HL-60 (cell line): ENCODE measurements around the gene MTMR4.

Source experiments
- DNase-seq, 2 experiments: peaks; one replicate each; pipeline ENCODE4 v3.0.0-alpha.2; 2010 to 2020; ENCODE audit warnings: low read depth in 1 of 2, low spot score in 1 of 2
- H3K27ac ChIP-seq: fragments of 250-450 bp; sonication (Bioruptor Pico); replicated peaks from 2 replicates; pipeline ENCODE4 v1.5.1; 2020; ENCODE audit warnings: mild to moderate bottlenecking, moderate library complexity
- H3K27me3 ChIP-seq: fragments of 250-450 bp; sonication (Bioruptor Pico); 2 replicates; pipeline ENCODE4 v1.5.1; 2021; ENCODE audit warnings: mild to moderate bottlenecking, moderate library complexity; ENCODE audit not compliant: insufficient read depth, poor library complexity, severe bottlenecking
- H3K4me3 ChIP-seq: replicated peaks from 2 replicates; pipeline ENCODE4 v1.5.1; 2011; ENCODE audit warnings: mild to moderate bottlenecking, control low read depth, low read length; ENCODE audit not compliant: insufficient read depth
- CTCF ChIP-seq: IDR thresholded peaks from one replicate; pipeline ENCODE4 v1.5.1; 2011; ENCODE audit warnings: low read length, control low read depth, inconsistent platforms; ENCODE audit not compliant: insufficient read depth
- GABPA ChIP-seq: IDR thresholded peaks from 2 replicates; pipeline ENCODE4 v1.6.1; 2012; ENCODE audit warnings: low read depth
- POLR2AphosphoS5 ChIP-seq: IDR thresholded peaks from 2 replicates; pipeline ENCODE4 v1.6.1; 2012; ENCODE audit warnings: low read depth
- REST ChIP-seq: IDR thresholded peaks from 2 replicates; pipeline ENCODE4 v1.6.1; 2012; ENCODE audit warnings: low read depth; ENCODE audit not compliant: insufficient replicate concordance
- SPI1 ChIP-seq: IDR thresholded peaks from 2 replicates; pipeline ENCODE4 v1.6.1; 2012; ENCODE audit warnings: low read depth, mild to moderate bottlenecking, borderline replicate concordance

Gene MTMR4

GRCh38 chr17:58529275-58529674 lies 14.8 kb upstream of the MTMR4 start:
- Histone ChIP-seq H3K27ac (no peak overlapping the region), H3K27me3 (peaks cover 21% of the 10 kb centered on the region), H3K4me3 (no peak overlapping the region)
- DNase-seq = no peak
- TF ChIP-seq POLR2AphosphoS5 (no peak), GABPA (no peak), REST (no peak), SPI1 (no peak), CTCF (no peak)

- H3K4me3 ChIP-seq = no peak overlapping the region
- H3K27ac ChIP-seq = no peak overlapping the region
- peaks cover 21% of the 10 kb centered on the region for H3K27me3 ChIP-seq
- no peak for DNase-seq
- TF ChIP-seq REST (no peak), POLR2AphosphoS5 (no peak), SPI1 (no peak), CTCF (no peak), GABPA (no peak)
Measured at GRCh38 chr17:58528443-58528842, 14.0 kb upstream of the MTMR4 start.

- Histone ChIP-seq H3K4me3 (no peak overlapping the region), H3K27me3 (peaks cover 19% of the 10 kb centered on the region), H3K27ac (no peak overlapping the region)
- no peak for TF ChIP-seq REST
- DNase-seq = no peak
Measured at GRCh38 chr17:58527949-58528348, 13.5 kb upstream of the MTMR4 start.

- Histone ChIP-seq H3K27me3 (peaks cover 16% of the 10 kb centered on the region), H3K4me3 (no peak overlapping the region), H3K27ac (no peak overlapping the region)
- TF ChIP-seq GABPA (no peak), CTCF (peak; percentile 13)
- no peak for DNase-seq
Measured at GRCh38 chr17:58527306-58527705, 12.9 kb upstream of the MTMR4 start.
